GM23338 (cell line): ENCODE data around the gene ATP5PD. TPM values are rescaled to one million over a fixed set of nuclear protein-coding genes. Genes with fewer than 3 reads are reported as not detected.

Experiments used
- ATAC-seq: fragments of 200-7000 bp; cut with Tn5 transposase; 3 replicates; pipeline ENCODE4 v1.9.1; 2020
- DNase-seq: peaks from one replicate; pipeline ENCODE4 v3.0.0-alpha.2; 2015; ENCODE audit warnings: low spot score
- H2AFZ ChIP-seq: fragments of 200-600 bp; sonication (generic); 2 replicates; pipeline ENCODE4 v1.8.0; 2016; ENCODE audit warnings: antibody characterized with exemption, mild to moderate bottlenecking, moderate library complexity
- H3F3A ChIP-seq: fragments of 200-600 bp; sonication (generic); replicated peaks from 2 replicates; pipeline ENCODE4 v1.8.0; 2017; ENCODE audit warnings: antibody characterized with exemption, mixed run types, low read depth
- H3K27ac ChIP-seq: fragments of 200-600 bp; sonication (generic); 2 replicates; pipeline ENCODE4 v1.6.1; 2016; ENCODE audit warnings: low read depth
- H3K27me3 ChIP-seq: fragments of 200-600 bp; sonication (generic); 2 replicates; pipeline ENCODE4 v1.8.0; 2016; ENCODE audit warnings: mild to moderate bottlenecking, mixed run types, moderate library complexity; ENCODE audit not compliant: insufficient read depth
- H3K36me3 ChIP-seq: fragments of 200-600 bp; sonication (generic); 2 replicates; pipeline ENCODE4 v1.8.0; 2016; ENCODE audit warnings: mild to moderate bottlenecking; ENCODE audit not compliant: insufficient read depth
- H3K4me1 ChIP-seq: fragments of 200-600 bp; sonication (generic); 2 replicates; pipeline ENCODE4 v1.8.0; 2016; ENCODE audit warnings: mild to moderate bottlenecking, moderate library complexity; ENCODE audit not compliant: insufficient read depth
- H3K4me2 ChIP-seq: fragments of 200-600 bp; sonication (generic); 2 replicates; pipeline ENCODE4 v1.7.1; 2017; ENCODE audit warnings: mixed run types
- H3K4me3 ChIP-seq: fragments of 200-600 bp; sonication (generic); 2 replicates; pipeline ENCODE4 v1.6.1; 2016; ENCODE audit warnings: mixed run types
- H3K79me2 ChIP-seq: fragments of 200-600 bp; sonication (generic); replicated peaks from 2 replicates; pipeline ENCODE4 v1.8.0; 2017; ENCODE audit warnings: mild to moderate bottlenecking; ENCODE audit not compliant: insufficient read depth
- H3K9me2 ChIP-seq: fragments of 200-600 bp; sonication (generic); 2 replicates; pipeline ENCODE4 v1.8.0; 2017; ENCODE audit not compliant: insufficient read depth
- H4K20me1 ChIP-seq: fragments of 200-600 bp; sonication (generic); replicated peaks from 2 replicates; pipeline ENCODE4 v1.8.0; 2017; ENCODE audit warnings: mild to moderate bottlenecking; ENCODE audit not compliant: insufficient read depth
- H3K27ac Mint-ChIP-seq: 2 replicates; pipeline ENCODE4 v1.8.0; 2020; ENCODE audit warnings: inconsistent platforms, mild to moderate bottlenecking, moderate library complexity, mixed read lengths
- H3K27me3 Mint-ChIP-seq: 3 replicates; pipeline ENCODE4 v1.8.0; 2022; ENCODE audit warnings: low read depth, mild to moderate bottlenecking, moderate library complexity, mixed read lengths, inconsistent platforms; ENCODE audit not compliant: insufficient read depth, poor library complexity
- H3K36me3 Mint-ChIP-seq: 3 replicates; pipeline ENCODE4 v1.8.0; 2021; ENCODE audit warnings: low read depth, mild to moderate bottlenecking, inconsistent platforms, moderate library complexity, mixed read lengths
- H3K4me1 Mint-ChIP-seq: 3 replicates; pipeline ENCODE4 v1.8.0; 2020; ENCODE audit warnings: mild to moderate bottlenecking, inconsistent platforms, mixed read lengths
- H3K4me3 Mint-ChIP-seq: 3 replicates; pipeline ENCODE4 v1.8.0; 2021; ENCODE audit warnings: moderate library complexity, mild to moderate bottlenecking, inconsistent platforms, mixed read lengths
- H3K9me3 Mint-ChIP-seq: 3 replicates; pipeline ENCODE4 v1.8.0; 2020; ENCODE audit warnings: moderate library complexity, mild to moderate bottlenecking, inconsistent platforms, mixed read lengths
- EZH2 ChIP-seq: fragments of 200-600 bp; sonication (generic); IDR thresholded peaks from one replicate; pipeline ENCODE4 v1.8.0; 2017; ENCODE audit warnings: antibody characterized with exemption, mild to moderate bottlenecking, low read depth; ENCODE audit not compliant: unreplicated experiment
- EZH2phosphoT487 ChIP-seq: fragments of 200-600 bp; sonication (generic); IDR thresholded peaks from one replicate; pipeline ENCODE4 v1.8.1; 2018; ENCODE audit warnings: antibody characterized with exemption; ENCODE audit not compliant: unreplicated experiment
- JUNB ChIP-seq: IDR thresholded peaks from one replicate; pipeline ENCODE4 v1.6.1; 2016; ENCODE audit warnings: antibody characterized with exemption; ENCODE audit not compliant: unreplicated experiment
- NANOG ChIP-seq: IDR thresholded peaks from 2 replicates; pipeline ENCODE4 v1.6.1; 2016; ENCODE audit warnings: antibody characterized with exemption, borderline replicate concordance
- POLR2AphosphoS5 ChIP-seq: IDR thresholded peaks from 2 replicates; pipeline ENCODE4 v1.6.1; 2016; ENCODE audit warnings: antibody characterized with exemption, low read depth
- STAT1 ChIP-seq: IDR thresholded peaks from one replicate; pipeline ENCODE4 v1.6.1; 2016; ENCODE audit warnings: antibody characterized with exemption; ENCODE audit not compliant: unreplicated experiment
- ZNF114 ChIP-seq: fragments of 250-450 bp; sonication (Bioruptor Pico); IDR thresholded peaks from 2 replicates; pipeline ENCODE4 v1.5.0; 2020; ENCODE audit warnings: mild to moderate bottlenecking, moderate library complexity
- ZNF331 ChIP-seq: fragments of 250-450 bp; sonication (Bioruptor Pico); IDR thresholded peaks from 2 replicates; pipeline ENCODE4 v1.5.0; 2020; ENCODE audit warnings: low read depth, mild to moderate bottlenecking, moderate library complexity
- polyA plus RNA-seq: library from polyadenylated mRNA; unstranded; fragments of >200 nt; fragmentation: Nextera tagmentation; extraction: Ambion mirVana; gene quantifications from 2 replicates; pipeline ENCODE4 v1.2.1, GENCODE V29; 2016
- total RNA-seq: library from RNA; depleted of rRNA; stranded (reverse); fragments of >200 nt; shearing (Covaris generic); gene quantifications from 2 replicates; pipeline ENCODE4 v1.2.3, GENCODE V29; 2014
- TF ChIP-seq, protein P1 (sequence below), 2 experiments: fragments of 200-600 bp in 1 of 2; sonication (generic) in 1 of 2; conservative IDR thresholded peaks; 2 replicates each; pipeline versions ENCODE4 v1.5.1 to v1.6.1; 2016 to 2017; ENCODE audit warnings: antibody characterized with exemption in 2 of 2, low read depth in 2 of 2, mild to moderate bottlenecking in 2 of 2, moderate library complexity in 1 of 2
- TF ChIP-seq, protein P2 (sequence below): IDR thresholded peaks from 2 replicates; pipeline ENCODE4 v1.6.1; 2016; ENCODE audit warnings: antibody characterized with exemption
- TF ChIP-seq, protein P3 (sequence below): IDR thresholded peaks from one replicate; pipeline ENCODE4 v1.6.1; 2018; ENCODE audit warnings: antibody characterized with exemption; ENCODE audit not compliant: unreplicated experiment

ATP5PD gene
- total and polyA plus RNA-seq, 2 experiments from 2014 or later, result 244 to 1,144 TPM

DNA sequence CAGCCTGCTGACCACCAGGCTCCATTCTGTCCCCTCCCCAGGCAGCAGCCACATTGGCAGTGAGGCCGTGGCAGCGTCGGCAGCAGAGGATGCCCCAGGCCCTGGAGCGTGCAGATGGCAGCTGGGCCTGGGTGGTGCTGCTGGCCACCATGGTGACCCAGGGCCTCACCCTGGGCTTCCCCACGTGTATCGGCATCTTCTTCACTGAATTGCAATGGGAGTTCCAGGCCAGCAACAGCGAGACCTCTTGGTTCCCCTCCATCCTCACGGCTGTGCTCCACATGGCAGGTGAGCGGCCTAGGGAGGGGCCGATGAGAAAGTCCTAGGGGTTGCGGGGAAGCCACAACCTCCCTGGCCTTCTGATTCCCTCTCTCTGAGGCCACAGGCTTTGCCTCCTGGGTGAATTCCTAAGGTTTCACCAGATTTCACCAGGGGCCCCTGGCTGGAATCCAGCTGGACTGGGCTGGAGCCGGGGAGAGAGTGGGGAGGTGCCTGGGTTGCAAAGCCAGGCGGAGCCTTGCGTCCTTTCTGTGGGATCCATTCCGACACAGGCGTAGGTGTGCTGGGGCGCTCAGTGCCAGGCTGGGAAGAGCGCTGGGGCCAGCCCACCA lies 46.9 kb upstream of the ATP5PD start:
- H3K9me3 Mint-ChIP-seq, result no peaks in the 10 kb centered on the region; the same call in 2 of the 3 replicates
- no peak for DNase-seq
- no peaks in the 10 kb centered on the region for H3K36me3 ChIP-seq
- H3K4me1 ChIP-seq, result peaks cover 23% of the 10 kb centered on the region
- H3K27me3 Mint-ChIP-seq, result peaks cover 23% of the 10 kb centered on the region
- peaks cover 11% of the 10 kb centered on the region for H3K79me2 ChIP-seq
- H3K9me2 ChIP-seq, result no peaks in the 10 kb centered on the region
- H3K27ac Mint-ChIP-seq, result no peak overlapping the region
- no peak overlapping the region for H2AFZ ChIP-seq
- no peak overlapping the region for H3K4me2 ChIP-seq
- ATAC-seq, result no peak
- no peaks in the 10 kb centered on the region for H3K27me3 ChIP-seq
- peaks cover 41% of the 10 kb centered on the region for H3K4me1 Mint-ChIP-seq
- 0 out of 2 replicates have a peak, but pooled peaks cover 26% of the 10 kb centered on the region for H3F3A ChIP-seq
- TF ChIP-seq ZNF331 (CRISPR knock-in tag), result no peak
- no peak for TF ChIP-seq POLR2AphosphoS5
- TF ChIP-seq, protein P1, sequence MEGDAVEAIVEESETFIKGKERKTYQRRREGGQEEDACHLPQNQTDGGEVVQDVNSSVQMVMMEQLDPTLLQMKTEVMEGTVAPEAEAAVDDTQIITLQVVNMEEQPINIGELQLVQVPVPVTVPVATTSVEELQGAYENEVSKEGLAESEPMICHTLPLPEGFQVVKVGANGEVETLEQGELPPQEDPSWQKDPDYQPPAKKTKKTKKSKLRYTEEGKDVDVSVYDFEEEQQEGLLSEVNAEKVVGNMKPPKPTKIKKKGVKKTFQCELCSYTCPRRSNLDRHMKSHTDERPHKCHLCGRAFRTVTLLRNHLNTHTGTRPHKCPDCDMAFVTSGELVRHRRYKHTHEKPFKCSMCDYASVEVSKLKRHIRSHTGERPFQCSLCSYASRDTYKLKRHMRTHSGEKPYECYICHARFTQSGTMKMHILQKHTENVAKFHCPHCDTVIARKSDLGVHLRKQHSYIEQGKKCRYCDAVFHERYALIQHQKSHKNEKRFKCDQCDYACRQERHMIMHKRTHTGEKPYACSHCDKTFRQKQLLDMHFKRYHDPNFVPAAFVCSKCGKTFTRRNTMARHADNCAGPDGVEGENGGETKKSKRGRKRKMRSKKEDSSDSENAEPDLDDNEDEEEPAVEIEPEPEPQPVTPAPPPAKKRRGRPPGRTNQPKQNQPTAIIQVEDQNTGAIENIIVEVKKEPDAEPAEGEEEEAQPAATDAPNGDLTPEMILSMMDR (conservative IDR thresholded peaks at IDR 0.05; ENCODE audit: low read depth in 2 of 2), result no peak
- TF ChIP-seq ZNF114 (CRISPR knock-in tag), result no peak
- TF ChIP-seq, protein P2, sequence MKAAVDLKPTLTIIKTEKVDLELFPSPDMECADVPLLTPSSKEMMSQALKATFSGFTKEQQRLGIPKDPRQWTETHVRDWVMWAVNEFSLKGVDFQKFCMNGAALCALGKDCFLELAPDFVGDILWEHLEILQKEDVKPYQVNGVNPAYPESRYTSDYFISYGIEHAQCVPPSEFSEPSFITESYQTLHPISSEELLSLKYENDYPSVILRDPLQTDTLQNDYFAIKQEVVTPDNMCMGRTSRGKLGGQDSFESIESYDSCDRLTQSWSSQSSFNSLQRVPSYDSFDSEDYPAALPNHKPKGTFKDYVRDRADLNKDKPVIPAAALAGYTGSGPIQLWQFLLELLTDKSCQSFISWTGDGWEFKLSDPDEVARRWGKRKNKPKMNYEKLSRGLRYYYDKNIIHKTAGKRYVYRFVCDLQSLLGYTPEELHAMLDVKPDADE, result no peak
- no peak for TF ChIP-seq EZH2
- no peak for TF ChIP-seq EZH2phosphoT487
- no peaks in the 10 kb centered on the region; the same call in 1 of the 2 replicates for H4K20me1 ChIP-seq
- H3K36me3 Mint-ChIP-seq, result peaks cover 13% of the 10 kb centered on the region; the same call in 2 of the 3 replicates
- no peak overlapping the region for H3K4me3 ChIP-seq
- H3K4me3 Mint-ChIP-seq, result no peak overlapping the region
- H3K27ac ChIP-seq, result no peak overlapping the region

DNA sequence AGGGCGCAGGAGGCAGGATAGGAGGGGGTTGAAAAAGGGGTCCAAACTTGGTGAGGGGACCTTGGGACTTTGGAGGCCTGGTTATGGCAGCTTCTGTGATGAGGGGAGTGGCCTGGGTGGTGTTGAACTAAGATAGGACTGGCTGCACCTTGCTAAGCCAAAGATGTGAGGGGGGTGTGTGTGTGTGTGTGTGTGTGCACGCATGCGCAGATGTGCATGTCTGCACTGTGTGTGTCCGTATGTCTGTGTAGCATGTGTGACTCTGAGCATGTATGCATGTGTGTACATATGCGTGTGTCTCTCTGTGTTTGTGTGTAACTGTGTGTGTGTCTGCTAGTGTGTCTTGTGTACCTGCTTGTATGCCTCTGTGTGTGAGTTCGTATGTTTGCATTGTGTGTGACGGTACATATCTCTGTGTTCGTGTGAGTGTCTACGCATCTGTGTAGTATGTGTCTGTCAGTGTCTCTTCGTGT lies 45.1 kb upstream of the ATP5PD start:
- Mint-ChIP-seq H3K27me3 (peaks cover 21% of the 10 kb centered on the region), H3K27ac (peak overlapping the region; percentile 2; the same call in 1 of the 2 replicates), H3K4me1 (peaks cover 44% of the 10 kb centered on the region), H3K36me3 (peaks cover 4% of the 10 kb centered on the region; the same call in 2 of the 3 replicates), H3K4me3 (peak overlapping the region; percentile 1; the same call in 1 of the 3 replicates), H3K9me3 (no peaks in the 10 kb centered on the region; the same call in 2 of the 3 replicates)
- peak overlapping the region; percentile 81; the same call in 1 of the 2 replicates for H3K27ac ChIP-seq
- ATAC-seq (no peak), DNase-seq (no peak)
- no peaks in the 10 kb centered on the region; the same call in 1 of the 2 replicates for H4K20me1 ChIP-seq
- H3K4me3 ChIP-seq, result peak overlapping the region; percentile 23; the same call in 1 of the 2 replicates
- H3K36me3 ChIP-seq, result no peaks in the 10 kb centered on the region
- no peaks in the 10 kb centered on the region for H3K9me2 ChIP-seq
- H3F3A ChIP-seq, result peaks cover 32% of the 10 kb centered on the region
- H3K79me2 ChIP-seq, result peaks cover 11% of the 10 kb centered on the region
- H3K4me2 ChIP-seq, result peak overlapping the region; percentile 59
- no peak overlapping the region for H2AFZ ChIP-seq
- H3K4me1 ChIP-seq, result peaks cover 30% of the 10 kb centered on the region
- H3K27me3 ChIP-seq, result no peaks in the 10 kb centered on the region
- TF ChIP-seq, protein P1 (conservative IDR thresholded peaks at IDR 0.05; ENCODE audit: low read depth in 2 of 2), result no peak
- TF ChIP-seq ZNF114 (CRISPR knock-in tag) (no peak), ZNF331 (CRISPR knock-in tag) (no peak), JUNB (no peak), STAT1 (no peak), EZH2phosphoT487 (no peak), NANOG (no peak)
- TF ChIP-seq, protein P3, sequence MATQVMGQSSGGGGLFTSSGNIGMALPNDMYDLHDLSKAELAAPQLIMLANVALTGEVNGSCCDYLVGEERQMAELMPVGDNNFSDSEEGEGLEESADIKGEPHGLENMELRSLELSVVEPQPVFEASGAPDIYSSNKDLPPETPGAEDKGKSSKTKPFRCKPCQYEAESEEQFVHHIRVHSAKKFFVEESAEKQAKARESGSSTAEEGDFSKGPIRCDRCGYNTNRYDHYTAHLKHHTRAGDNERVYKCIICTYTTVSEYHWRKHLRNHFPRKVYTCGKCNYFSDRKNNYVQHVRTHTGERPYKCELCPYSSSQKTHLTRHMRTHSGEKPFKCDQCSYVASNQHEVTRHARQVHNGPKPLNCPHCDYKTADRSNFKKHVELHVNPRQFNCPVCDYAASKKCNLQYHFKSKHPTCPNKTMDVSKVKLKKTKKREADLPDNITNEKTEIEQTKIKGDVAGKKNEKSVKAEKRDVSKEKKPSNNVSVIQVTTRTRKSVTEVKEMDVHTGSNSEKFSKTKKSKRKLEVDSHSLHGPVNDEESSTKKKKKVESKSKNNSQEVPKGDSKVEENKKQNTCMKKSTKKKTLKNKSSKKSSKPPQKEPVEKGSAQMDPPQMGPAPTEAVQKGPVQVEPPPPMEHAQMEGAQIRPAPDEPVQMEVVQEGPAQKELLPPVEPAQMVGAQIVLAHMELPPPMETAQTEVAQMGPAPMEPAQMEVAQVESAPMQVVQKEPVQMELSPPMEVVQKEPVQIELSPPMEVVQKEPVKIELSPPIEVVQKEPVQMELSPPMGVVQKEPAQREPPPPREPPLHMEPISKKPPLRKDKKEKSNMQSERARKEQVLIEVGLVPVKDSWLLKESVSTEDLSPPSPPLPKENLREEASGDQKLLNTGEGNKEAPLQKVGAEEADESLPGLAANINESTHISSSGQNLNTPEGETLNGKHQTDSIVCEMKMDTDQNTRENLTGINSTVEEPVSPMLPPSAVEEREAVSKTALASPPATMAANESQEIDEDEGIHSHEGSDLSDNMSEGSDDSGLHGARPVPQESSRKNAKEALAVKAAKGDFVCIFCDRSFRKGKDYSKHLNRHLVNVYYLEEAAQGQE, result no peak
- TF ChIP-seq, protein P2, result no peak
